HTR-8/SVneo (cell line): ENCODE results near the gene MAGEB6B.
"Not testable (repeated sequence)": the region's sequence is repeated elsewhere in the genome, so short reads cannot be mapped to it uniquely, and the experiment has no call there.

Experiments used
- DNase-seq: peaks from one replicate; pipeline ENCODE4 v3.0.0; 2011; ENCODE audit warnings: low spot score, mixed read lengths; ENCODE audit not compliant: insufficient read length
- FAIRE-seq: peaks from 2 replicates; lab custom pipeline; 2011; peaks lifted over from hg19 to GRCh38; lab: Jason Lieb, UNC

The MAGEB6B gene, protein sequence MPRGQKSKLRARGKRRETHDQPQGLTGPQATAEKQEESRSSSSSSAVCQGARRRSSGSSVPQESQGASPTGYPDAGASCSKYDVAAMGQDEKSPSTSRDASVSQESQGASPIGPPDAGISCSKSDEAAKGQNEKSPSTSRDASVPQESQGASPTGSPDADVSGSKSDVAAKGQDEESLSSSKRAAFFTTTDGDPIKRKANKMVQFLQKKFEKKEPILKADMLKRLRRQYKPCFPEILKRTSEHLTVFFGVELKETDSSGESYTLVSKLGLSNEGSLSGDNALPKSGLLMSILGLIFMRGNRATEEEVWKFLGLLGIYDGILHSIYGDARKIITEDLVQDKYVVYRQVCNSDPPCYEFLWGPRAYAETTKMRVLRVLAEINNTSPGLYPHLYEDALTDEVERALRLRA

DNA sequence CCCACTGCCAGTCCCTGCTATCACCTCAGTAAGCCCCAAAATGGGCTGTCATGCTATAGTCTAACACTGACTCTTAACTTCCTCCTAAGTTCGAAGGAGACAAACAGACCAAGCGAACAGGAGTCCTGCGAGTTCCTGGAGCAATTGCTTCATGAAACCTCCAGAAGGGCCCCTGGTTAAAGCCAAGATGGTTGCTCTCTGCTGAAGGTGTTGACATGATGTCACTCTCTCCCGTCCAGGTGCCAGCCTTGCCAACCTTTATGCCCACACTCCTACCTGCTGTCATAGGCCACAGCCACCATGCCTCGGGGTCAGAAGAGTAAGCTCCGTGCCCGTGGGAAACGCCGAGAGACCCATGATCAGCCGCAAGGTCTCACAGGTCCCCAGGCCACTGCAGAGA, at the start of gene MAGEB6B:
TSS of gene MAGEB6B (plus strand) at position 301 of the 400 bp plus-strand sequence. CDS start at position 301, 0 bp downstream.
- no peak for FAIRE-seq
- DNase-seq = no peak

DNA sequence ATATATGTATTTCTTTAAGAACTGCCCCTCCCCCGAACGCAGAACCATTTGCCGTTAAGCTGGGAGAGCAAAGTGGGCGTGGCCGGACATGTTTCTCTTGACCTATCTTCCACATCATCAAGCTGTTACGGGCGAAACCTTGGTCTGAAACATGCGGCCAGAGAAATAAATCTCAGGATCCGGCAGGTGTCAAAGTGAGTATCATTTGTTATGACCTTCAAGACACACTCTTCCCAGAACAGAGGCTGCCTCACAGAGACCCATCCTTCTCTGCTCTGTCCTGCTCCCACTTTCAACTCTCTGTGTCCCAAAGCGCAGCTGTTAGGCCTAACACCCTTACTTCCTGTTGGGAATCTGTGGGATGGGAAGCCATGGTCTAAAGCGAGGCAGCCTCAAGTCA, 22.1 kb upstream of the MAGEB6B start, which contains the start of gene MAGEB18:
TSS of gene MAGEB18 (plus strand) at position 70 of the 400 bp plus-strand sequence. CDS start 643 bp downstream, outside the sequence.
- no peak for DNase-seq
- no peak for FAIRE-seq

DNA sequence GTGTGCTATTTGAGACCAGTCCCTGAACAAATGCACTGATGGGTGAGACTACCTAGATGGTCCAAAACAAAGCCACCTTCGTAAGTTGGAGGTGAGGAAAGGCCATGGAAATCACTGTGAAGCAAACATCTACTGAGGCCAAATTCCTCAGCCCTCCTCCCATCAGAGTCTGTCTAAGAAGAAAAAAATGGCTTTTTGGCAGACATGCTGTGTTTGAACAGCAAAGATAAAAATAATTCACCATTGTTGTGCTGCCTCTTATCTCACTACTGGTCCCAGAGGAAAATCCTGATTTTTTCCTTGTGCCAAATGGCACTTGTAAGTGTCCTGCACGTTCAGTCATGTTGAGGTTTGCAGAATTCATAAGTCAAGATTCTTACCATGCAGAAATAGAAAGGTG, 14.4 kb upstream of the MAGEB6B start:
- DNase-seq (no peak), FAIRE-seq (no peak)

DNA sequence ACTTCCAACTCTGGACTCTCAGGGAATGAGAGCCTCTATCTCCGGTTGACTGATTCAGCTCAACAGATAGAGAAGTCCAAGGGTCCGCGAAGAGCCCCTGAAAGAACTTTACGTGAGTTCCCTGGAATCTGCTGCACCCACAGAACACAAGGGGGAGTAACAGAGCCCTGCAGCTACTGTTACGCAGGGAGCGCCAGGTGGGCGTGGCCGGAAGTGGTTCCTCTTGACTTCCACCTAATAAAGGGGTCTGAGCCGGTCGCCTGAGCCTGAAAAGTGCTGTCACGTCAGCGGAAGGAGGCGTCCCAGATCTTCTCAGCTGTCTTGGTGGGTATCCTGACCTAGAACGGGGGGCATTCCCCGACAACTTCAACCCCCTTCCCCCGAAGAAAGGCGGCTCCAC, 31.8 kb downstream of the MAGEB6B start, which contains the start of gene MAGEB6:
TSS of gene MAGEB6 (plus strand) at position 237 of the 400 bp plus-strand sequence. CDS start 1,407 bp downstream, outside the sequence.
- DNase-seq (no peak), FAIRE-seq (no peak)

DNA sequence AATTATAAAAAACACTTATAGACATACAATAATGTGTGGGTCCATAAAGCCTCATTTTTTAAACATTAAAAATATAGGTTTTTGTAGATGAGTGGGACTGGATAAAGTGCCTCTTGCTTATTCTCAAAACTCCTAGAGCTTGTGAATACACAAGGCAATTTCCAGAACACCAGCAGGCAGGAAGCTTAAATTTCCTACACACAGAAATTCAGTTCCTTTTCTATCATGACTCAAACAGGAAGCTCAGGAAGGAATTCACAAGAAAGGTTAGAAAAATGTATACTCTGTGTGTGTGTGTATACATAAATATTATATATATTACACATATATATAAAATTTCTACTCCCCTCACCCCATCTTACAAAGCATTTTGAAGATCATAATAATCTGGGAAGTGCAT, 43.2 kb downstream of the MAGEB6B start:
- DNase-seq = no peak
- FAIRE-seq = no peak

DNA sequence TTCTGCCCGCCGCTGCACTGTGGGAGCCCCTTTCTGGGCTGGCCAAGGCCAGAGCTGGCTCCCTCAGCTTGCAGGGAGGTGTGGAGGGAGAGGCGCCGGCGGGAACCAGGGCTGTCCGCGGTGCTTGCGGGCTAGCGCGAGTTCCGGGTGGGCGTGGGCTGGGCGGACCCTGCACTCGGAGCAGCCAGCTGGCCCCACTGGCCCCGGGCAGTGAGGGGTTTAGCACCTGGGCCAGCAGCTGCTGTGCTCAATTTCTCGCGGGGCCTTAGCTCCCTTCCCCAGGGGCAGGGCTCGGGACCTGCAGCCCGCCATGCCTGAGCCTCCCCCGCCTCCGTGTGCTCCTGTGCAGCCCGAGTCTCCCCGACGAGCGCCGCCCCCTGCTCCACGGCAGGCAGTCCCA, 44.3 kb downstream of the MAGEB6B start:
- not testable (repeated sequence) for FAIRE-seq, DNase-seq

DNA sequence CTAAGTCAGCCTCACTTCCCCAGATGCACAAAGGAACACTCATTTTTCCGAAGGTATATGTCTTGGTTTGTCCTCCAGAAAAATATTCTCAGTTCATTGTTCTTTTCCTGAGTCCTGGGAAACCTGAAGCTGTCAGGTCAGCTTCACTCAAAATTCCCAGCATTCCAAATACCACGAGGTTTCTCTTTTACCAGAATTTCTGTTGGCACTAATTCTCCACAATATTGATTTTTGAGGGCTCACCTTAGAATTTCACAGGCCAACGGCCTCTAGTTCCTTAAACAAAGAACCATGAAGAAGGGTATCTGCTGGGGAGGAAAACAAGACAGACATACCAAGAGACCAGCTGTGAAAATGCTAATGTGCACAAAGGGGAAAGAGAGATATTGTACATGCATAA, 47.6 kb downstream of the MAGEB6B start:
- FAIRE-seq = no peak

More for the DNA sequence above, 47.6 kb downstream of the MAGEB6B start:
- no peak for DNase-seq
